HG03045 (cell line): ENCODE measurements around the gene PCBP3.
"Not testable (repeated sequence)": the region's sequence is repeated elsewhere in the genome, so short reads cannot be mapped to it uniquely, and the experiment has no call there.

Experiments used
- ATAC-seq: cut with Tn5 transposase; IDR thresholded peaks from one replicate; pipeline ENCODE4 v1.9.1; 2021; ENCODE audit warnings: mild to moderate bottlenecking, moderate library complexity; ENCODE audit not compliant: unreplicated experiment

The PCBP3 gene

DNA sequence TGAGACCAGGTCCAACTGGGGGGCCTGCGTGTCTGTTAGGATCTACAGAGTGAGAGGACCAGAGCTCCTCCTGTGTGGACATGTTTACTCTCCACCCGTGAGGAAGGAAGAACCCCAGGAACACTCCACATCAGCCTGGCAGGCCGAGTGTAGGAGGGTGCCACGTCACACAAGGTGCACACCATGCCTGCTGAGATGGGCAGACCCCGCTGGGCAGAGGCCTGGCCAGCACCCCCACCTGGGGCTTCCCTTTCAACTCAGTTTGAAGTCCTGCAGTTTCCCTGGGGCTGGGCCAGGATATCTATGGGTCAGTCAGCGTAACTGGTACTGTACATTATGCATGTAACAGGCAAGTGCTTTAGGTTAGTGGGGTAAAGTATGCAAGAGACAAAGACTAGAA lies 30.1 kb upstream of the PCBP3 start:
- no peak for ATAC-seq

DNA sequence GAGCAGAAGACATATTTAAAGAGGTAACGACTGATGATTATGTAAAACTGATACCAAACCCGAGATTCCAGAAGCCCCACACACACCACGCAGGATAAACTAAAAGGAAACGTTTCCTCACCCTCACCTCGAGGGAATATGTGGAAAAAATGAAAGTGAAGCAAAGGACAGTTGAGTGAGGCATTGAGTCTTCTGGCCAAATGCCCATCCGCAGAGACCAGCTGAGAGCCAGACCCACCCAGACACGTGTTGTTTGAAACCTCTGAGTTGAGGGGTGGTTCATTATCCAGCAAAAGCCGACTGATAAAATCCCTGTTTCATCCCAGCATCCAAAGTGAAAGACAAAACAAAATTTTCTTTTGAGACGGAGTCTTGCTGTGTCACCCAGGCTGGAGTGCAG lies 29.6 kb upstream of the PCBP3 start:
- no peak for ATAC-seq

DNA sequence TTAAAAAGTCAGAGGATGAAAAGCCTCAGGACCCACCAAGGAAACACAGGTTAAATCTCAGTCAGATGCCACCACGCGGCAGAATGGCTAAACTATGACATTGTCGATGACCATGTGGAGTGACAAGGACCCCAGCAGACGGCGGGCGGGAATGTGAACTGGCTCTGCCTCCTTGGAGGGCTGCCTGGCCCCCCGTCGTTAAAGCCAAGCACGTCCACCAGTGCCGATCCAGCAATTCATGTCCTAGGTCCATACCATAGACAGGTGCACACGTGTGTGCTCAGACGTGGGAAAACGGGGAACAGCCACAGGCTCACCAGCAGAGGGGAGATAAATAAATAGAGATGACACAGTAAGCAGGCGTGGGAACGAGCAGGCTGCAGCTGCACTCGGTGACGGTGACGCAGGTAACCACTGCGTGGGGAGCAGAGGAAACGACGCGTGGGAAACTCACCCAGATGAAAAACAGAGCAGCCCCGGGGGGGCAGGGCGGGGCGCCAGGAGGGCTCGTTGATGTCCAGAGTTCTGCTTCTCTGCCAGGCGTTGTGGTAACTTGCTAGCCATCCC lies 28.3 kb upstream of the PCBP3 start:
- no peak for ATAC-seq

DNA sequence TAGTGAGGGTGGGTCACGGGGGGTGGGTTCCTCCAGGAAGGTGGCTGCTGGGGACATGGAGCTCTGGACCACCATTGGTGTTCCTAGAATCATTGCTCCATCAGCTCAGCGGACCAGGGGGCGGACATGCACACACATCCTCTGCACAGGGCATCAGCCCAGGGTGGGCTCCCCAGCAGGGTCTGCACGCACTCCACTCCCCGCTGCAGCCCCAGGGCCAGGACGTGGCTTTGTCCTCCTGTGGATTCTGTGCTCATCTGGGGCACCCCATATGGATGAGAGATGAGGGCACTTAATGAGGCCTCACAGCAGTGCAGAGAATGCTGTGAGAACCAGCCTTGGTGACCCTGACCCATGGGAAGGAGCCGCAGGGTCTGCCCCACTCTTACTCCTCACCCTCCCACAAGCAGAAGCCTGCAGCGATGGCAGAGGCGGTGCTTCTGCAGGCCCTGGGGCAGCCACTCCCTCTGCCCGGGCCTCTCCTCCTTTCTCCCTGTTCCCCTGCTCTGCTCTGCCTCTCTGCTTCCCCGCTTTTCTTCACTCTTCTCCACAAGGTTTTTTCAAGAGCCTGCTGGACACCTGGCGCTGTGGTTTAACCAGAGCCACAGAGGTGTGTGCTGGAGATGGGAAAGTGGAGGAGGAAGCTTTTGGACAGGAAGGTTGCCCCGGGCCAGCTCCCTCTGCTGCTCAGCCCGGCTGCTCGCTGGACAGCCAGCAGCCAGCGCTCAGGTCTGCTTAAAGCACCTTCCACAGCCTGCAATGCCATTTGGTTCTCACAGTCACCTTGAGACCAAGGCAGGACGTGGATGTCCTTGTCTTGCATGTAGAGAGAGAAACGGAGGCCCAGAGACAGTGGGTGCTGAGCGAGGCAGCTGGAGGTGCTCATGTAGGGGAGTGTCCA lies 26.3 kb upstream of the PCBP3 start:
- ATAC-seq: no peak

DNA sequence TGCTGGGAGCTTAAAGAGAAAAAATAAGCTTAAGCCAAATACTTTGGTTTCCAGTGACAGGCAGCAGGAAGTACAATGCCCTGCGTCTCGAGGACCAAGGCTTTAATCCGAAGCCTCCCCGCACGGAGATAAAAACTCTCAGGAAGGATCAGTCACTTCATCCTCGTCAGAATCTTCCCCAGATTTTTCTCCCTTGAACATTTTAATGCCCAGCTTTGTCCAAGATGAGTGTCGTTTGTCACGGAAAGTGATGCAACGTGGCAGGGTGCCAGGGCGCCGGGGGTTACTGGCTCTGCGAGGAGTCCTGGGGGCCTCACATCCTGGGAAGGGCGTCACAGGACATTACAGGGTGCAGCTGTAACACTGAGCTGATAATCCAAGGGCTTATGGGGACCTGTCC lies 25.2 kb upstream of the PCBP3 start:
- no peak for ATAC-seq

DNA sequence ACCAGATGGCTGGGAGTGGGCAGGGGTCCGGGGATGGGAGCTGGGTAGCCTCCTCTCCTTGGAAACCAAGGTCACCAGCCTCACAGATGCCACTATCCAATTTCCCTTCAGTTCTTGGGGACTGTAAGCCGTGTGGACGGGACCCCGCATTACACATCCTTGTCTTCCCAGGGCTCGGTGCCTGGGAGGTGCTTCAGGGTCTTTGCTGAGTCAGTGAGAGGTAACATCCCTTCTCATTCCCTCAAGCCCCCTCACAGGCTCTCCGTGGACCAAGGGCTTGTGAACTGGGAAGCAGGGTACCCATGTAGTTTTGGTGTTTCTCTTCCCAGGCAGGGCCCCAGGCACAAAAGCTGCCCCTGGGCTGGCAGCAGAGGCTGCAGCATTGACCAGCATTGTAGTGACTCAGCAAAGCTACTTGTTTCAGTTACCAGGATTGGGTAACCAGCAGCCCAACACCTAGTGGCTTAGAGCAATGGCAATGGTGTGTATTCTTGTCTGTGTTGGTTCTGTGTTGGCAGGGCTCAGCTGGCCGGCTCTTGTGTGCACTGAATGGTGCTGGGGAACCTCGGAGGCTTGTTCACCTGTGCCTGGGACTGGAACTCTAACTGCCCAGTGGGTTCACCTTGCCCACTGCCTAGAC lies 24.6 kb upstream of the PCBP3 start:
- no peak for ATAC-seq

DNA sequence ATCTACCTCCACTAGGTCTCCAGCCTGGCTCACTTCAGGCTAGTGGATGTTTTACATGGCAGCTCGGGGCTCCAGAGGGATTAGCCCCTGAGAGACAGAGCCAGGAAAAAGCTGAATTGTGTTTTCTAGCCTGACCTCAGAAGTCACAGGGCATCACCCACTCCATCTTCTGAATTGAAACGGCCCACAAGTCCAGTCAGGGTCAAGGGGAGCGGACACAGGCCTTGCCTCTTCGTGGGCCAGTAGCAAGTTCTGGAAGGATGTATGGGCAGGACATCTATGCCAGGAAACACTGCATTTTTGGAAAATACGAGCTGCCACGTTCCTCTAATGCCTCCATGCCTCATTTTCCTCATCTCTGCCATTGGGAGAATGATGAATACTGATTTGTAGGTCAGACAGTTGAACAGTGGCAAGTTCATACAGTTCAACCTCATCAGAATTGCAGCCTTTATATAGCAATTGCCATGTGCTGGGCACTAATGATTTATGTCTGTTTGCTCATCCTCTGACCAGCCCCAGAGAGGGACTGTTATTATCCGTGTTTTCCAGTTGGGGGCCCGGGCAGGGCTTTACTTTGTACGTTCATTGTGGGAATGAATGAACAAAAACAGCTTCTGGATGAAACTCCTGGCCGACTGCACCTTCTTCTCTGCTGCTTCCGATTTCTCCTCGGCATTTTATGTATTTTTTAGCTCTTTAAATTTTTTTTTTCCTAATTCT lies 23.2 kb upstream of the PCBP3 start:
- ATAC-seq: no peak

DNA sequence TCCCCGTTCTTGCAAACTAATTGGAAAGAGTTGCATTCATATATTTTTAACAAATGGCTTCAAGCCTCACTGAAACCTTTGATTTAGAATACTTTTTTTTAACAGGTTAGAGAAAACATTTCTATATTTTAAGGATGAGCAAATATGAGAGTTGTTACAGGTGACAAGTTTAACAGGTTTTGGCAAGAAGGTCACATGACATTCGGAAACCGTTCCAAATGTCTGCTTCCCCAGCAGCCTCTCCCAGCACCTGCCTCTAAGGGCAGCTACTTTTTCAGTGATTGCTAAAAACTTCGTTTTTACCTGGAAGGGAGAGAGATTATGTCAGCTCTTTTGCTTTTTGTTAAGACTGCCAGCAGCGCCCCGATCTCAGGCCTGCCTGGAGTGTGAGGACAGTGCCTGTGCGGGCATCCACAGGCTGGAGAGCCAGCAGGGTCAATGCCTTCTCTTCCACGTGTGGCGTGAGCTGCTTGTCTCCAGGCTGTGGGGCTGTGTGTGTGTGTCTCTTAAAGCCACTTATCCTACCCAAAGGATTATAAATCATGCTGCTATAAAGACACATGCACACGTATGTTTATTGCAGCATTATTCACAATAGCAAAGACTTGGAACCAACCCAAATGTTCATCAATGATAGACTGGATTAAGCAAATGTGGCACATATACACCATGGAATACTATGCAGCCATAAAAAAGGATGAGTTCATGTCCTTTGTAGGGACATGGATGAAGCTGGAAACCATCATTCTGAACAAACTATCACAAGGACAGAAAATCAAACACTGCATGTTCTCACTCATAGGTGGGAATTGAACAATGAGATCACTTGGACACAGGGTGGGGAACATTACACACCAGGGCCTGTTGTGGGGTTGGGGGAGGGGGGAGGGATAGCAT lies 21.8 kb upstream of the PCBP3 start:
- ATAC-seq: not testable (repeated sequence)

DNA sequence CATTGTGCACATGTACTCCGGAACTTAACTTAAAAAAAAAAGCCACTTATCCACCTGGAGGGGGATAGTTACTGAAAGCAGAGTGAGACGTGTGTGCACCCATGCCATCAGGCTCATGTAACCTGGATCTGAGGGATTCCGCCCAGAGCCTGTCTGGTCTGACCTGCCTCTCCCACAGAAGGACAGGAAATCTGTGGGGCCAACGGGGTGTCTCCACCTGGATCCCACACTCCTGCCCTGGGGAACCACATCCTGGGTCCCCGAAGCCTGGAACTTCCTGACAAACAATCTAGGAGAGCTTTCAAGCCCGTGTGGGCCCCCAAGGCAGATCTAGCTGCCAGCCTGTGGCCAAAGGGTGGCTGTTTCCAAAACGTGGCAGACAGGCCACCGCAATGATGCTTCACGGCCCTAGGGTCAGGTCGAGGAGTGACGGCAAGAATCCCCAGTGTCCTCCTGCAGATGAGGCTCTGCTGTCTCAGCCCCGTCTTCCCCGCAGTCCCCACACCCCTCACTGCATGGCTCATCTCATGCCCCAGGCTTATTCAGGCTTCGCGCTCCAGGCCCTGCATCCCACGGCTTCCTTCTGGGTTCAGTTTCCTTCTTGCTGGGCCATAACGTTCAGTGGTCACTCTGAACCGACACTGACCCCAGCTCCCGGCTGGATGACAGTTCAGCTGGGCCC lies 21.0 kb upstream of the PCBP3 start:
- ATAC-seq: no peak

DNA sequence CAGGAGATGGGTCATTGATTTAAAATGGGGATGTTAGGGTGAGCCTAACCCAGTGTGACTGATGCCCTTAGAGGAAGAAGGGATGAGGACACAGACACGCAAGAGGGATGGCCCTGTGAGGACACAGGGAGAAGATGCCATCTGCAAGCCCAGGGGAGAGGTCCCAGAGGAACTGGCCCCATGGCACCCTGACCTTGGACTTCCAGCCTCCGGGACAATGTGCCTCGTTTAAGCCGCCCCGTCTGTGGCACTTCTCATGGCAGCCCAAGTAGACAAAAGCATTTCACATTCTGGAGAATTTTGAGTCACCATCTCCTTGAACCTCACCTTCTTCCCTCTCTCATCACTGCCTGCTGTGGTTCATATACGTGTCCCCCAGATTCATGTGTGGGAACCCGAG lies 20.1 kb upstream of the PCBP3 start:
- no peak for ATAC-seq

DNA sequence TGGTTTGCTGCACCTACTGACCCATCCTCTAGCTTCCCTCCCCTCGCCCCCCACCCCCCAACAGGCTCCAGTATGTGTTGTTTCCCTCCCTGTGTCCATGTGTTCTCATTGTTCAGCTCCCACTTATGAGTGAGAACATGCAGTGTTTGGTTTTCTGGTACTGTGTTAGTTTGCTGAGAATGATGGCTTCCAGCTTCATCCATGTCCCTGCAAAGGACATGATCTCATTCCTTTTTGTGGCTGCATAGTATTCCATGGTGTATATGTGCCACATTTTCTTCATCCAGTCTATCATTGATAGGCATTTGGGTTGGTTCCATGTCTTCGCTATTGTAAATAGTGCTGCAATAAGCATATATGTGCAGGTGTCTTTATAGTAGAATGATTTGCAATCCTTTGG lies 17.4 kb upstream of the PCBP3 start:
- not testable (repeated sequence) for ATAC-seq

DNA sequence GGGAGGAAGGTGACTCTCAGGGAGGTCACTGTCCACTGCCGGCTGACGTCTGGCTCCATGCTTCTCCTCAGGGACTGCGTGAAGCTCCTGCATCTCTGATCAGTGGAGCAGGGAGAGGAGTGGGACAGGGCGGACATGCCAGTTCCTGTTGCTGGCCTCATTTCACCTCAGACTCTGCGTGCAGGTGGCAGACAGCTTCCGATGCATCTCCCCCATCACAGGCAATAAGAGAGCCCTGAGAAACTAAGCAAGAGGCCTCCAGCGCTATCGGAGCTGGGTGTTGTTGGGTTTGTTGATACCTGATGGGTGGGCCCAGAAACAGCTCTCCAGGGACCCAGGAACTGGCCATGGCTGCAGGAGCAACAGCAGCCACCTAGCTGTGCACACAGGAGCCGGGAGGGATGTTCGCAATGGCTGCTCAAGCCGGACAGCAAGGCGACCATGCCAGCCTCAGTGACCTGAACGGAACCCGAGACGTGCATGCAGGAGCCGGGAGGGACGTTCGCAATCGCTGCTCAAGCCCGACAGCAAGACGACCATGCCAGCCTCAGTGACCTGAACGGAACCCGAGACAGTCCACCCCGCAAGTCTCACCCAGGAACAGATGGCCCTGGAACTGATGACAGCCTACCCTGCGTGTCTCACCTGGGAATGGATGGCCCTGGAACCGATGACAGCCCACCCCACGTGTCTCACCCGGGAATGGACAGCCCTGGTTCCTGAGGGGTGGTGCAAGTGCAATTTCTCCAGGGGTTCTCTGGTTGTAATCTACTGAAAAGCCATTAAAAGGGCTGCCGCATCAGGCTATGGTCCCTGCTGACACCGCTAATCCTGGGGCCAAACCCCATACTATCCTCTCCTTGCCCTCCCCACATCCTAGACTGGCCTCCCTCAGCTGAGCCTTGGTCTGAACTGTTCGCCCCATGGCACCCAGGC lies 14.2 kb upstream of the PCBP3 start:
- ATAC-seq: no peak

DNA sequence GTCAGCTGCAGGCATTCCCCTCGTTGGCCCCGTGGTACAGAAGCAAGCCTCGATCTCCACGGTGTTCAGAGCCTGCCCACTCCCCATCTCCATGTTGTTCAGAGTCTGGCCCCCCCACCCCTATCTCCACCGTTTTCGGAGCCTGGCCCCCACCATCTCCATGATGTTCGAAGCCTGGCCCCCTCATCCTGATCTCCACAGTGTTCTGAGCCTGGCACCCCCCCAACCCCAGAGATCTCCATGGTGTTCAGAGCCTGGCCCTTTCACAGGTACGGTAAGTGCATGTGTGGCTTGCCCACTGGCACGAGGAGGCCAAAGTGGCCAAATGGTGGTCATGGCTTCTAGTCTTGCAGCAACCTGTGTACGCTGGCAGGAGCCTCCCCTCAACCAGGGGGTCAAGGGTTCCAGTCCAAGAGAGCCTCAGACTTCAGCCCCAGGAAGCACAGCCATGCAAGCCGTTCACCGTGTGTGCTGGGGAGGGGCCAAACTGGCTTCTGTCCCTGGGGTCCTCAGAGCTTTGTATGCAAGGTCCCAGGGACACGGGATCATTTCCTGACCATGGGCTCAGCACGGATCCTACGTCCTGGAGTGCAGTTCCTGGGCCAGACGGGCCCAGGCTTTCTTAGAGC lies 13.3 kb upstream of the PCBP3 start:
- ATAC-seq: no peak

DNA sequence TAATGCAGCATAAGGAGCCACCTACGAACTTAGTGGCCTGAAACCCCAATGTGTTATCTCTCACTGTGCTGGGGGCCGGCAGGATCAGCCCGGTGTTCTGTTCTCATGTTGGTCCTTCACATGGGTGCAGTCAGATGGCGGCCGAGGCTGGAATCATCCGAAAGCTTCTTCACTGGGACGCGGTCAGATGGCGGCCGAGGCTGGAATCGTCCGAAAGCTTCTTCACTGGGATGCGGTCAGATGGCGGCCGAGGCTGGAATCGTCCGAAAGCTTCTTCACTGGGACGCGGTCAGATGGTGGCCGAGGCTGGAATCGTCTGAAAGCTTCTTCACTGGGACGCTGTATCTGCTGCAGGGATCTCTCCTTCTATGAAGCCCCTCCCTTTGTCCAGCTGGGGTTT lies 12.6 kb upstream of the PCBP3 start:
- ATAC-seq: no peak

DNA sequence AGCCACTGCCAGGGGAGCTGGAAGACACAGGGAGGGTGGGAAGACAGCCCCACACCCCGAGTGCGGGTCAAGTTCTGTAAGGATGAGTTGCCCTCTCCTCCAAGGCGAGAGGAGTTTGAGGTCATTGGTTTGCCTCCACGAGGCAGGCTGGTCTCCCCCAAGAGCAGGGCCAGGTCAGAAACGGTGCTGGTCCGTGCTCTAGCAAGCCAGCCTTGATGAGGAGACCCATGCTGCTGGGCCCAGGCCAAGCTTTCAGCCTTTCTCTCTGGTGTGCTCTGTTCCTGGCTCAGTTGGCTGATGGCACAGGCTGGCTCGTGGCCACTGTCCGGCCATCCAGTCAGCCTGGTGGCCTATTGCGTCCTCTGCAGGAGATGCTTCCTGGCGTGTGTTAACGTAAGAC lies 12.0 kb upstream of the PCBP3 start:
- no peak for ATAC-seq

DNA sequence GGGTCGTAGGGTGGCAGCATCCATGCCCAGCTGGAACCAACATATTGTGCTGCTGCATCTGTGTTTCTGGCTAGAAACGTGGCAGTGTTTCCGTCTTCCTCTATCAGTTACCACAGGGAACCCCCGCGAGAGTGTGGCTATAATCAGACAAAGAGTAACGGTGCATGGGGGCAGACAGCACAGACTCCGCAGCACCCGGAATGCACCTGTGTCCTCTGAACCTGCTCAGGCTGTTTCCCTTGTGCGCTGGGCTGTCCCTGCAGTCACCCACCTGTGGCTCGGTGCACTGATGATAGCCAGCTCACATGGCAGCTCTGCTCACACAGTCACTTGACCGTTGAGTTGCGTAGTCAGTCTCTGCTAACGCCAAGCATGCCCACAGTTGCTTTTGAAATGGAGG lies 11.4 kb upstream of the PCBP3 start:
- ATAC-seq: no peak

DNA sequence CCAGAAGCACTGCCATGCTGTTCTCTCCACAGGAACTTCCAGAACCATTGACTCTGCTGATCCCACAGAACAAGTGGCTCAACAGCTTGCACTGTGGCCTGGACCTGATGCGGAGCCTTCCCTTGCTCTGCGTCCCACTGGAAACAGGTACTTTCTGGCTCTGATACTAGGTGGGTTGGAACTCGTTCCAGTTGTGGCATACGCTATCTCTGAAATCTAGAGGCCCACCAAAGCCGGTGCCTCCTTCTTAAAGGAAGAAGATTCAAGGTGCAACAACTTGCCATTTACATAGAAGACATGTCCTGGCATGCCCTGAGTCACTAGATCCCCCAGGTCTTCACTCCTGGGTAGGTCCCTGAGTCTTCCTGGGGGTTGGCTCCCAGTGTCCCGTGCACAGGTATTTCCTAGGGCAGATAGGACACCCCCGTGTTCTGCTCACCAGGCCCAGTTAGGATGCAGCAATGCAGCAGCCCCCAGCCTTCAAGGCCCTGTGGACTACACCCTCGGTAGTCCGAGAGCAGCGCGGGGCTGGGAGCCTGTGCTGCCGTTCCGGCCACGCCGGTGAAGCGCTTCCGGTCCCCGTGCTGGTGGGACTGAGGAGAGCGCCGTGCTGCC lies 10.8 kb upstream of the PCBP3 start:
- no peak for ATAC-seq
